Mesenchymal stem cell (in vitro differentiated cells and primary cell): ENCODE measurements around the gene LGALS7B.
"Not testable (repeated sequence)": the region's sequence is repeated elsewhere in the genome, so short reads cannot be mapped to it uniquely, and the experiment has no call there.

Source experiments
- DNase-seq: peaks from one replicate; pipeline ENCODE4 v3.0.0-alpha.2; 2013
- H2AFZ ChIP-seq: one replicate; pipeline ENCODE4 v1.6.1; 2013; ENCODE audit warnings: low read depth, mild to moderate bottlenecking, control low read depth, inconsistent platforms, low read length, moderate library complexity
- H2AK5ac ChIP-seq: 2 replicates; pipeline ENCODE4 v1.6.1; 2013; ENCODE audit warnings: low read length, moderate library complexity, mild to moderate bottlenecking, inconsistent platforms; ENCODE audit not compliant: severe bottlenecking
- H2BK120ac ChIP-seq: one replicate; pipeline ENCODE4 v1.6.1; 2013; ENCODE audit warnings: low read depth, mild to moderate bottlenecking, inconsistent platforms, low read length, moderate library complexity
- H2BK12ac ChIP-seq, 2 experiments: one replicate each; pipeline ENCODE4 v1.6.1; 2013; ENCODE audit warnings: inconsistent platforms in 2 of 2, low read length in 2 of 2, mild to moderate bottlenecking in 2 of 2, moderate library complexity in 2 of 2, control low read depth in 1 of 2
- H2BK15ac ChIP-seq: one replicate; pipeline ENCODE4 v1.6.1; 2013; ENCODE audit warnings: mild to moderate bottlenecking, low read depth, inconsistent platforms; ENCODE audit not compliant: poor library complexity, severe bottlenecking
- H2BK5ac ChIP-seq: 2 replicates; pipeline ENCODE4 v1.6.1; 2013; ENCODE audit warnings: low read depth, mild to moderate bottlenecking, low read length, control low read depth, inconsistent platforms; ENCODE audit not compliant: poor library complexity, severe bottlenecking
- H3K14ac ChIP-seq, 2 experiments: one replicate each; pipeline ENCODE4 v1.6.1; 2013; ENCODE audit warnings: inconsistent platforms in 2 of 2, low read length in 2 of 2, control low read depth in 1 of 2, mild to moderate bottlenecking in 1 of 2, moderate library complexity in 1 of 2
- H3K18ac ChIP-seq, 2 experiments: one replicate each; pipeline ENCODE4 v1.6.1; 2013; ENCODE audit warnings: inconsistent platforms in 2 of 2, low read length in 2 of 2, control low read depth in 1 of 2, low read depth in 1 of 2, mild to moderate bottlenecking in 1 of 2
- H3K23ac ChIP-seq, 2 experiments: one replicate each; pipeline ENCODE4 v1.6.1; 2013; ENCODE audit warnings: inconsistent platforms in 2 of 2, low read length in 2 of 2, mild to moderate bottlenecking in 2 of 2, moderate library complexity in 2 of 2, control low read depth in 1 of 2
- H3K27ac ChIP-seq: 2 replicates; pipeline ENCODE4 v1.5.1; 2013; ENCODE audit warnings: mild to moderate bottlenecking, moderate library complexity, low read length, control low read depth, inconsistent platforms; ENCODE audit not compliant: poor library complexity, severe bottlenecking
- H3K27me3 ChIP-seq, 2 experiments: 2 replicates each; pipeline versions ENCODE4 v1.6.1 to v1.7.0; 2013; ENCODE audit warnings: low read length in 2 of 2, mild to moderate bottlenecking in 2 of 2, moderate library complexity in 2 of 2, control low read depth in 1 of 2, inconsistent platforms in 1 of 2; ENCODE audit not compliant: control insufficient read depth in 1 of 2, insufficient read depth in 1 of 2
- H3K36me3 ChIP-seq, 2 experiments: 2 replicates each; pipeline versions ENCODE4 v1.6.1 to v1.7.0; 2013; ENCODE audit warnings: low read length in 2 of 2, control low read depth in 1 of 2, inconsistent platforms in 1 of 2, low read depth in 1 of 2, mild to moderate bottlenecking in 1 of 2; ENCODE audit not compliant: insufficient read depth in 2 of 2, control insufficient read depth in 1 of 2
- H3K4ac ChIP-seq, 2 experiments: one replicate each; pipeline ENCODE4 v1.6.1; 2013; ENCODE audit warnings: inconsistent platforms in 2 of 2, low read length in 2 of 2, mild to moderate bottlenecking in 2 of 2, moderate library complexity in 2 of 2, control low read depth in 1 of 2, low read depth in 1 of 2
- H3K4me1 ChIP-seq: 2 replicates; pipeline ENCODE4 v1.6.1; 2013; ENCODE audit warnings: low read depth, low read length, control low read depth; ENCODE audit not compliant: control insufficient read depth, insufficient read depth
- H3K4me2 ChIP-seq: 2 replicates; pipeline ENCODE4 v1.6.1; 2013; ENCODE audit warnings: low read length, mild to moderate bottlenecking, inconsistent platforms; ENCODE audit not compliant: poor library complexity, severe bottlenecking
- H3K4me3 ChIP-seq, 2 experiments: 2 replicates each; pipeline versions ENCODE4 v1.5.1 to v1.7.0; 2013; ENCODE audit warnings: low read length in 2 of 2, mild to moderate bottlenecking in 2 of 2, control low read depth in 1 of 2, low read depth in 1 of 2; ENCODE audit not compliant: insufficient read depth in 1 of 2
- H3K79me1 ChIP-seq: replicated peaks from 2 replicates; pipeline ENCODE4 v1.6.1; 2013; ENCODE audit warnings: mild to moderate bottlenecking, control low read depth, low read length, inconsistent platforms; ENCODE audit not compliant: poor library complexity, severe bottlenecking
- H3K9ac ChIP-seq: 2 replicates; pipeline ENCODE4 v1.7.0; 2013; ENCODE audit warnings: mild to moderate bottlenecking, low read length, moderate library complexity
- H3K9me3 ChIP-seq: 2 replicates; pipeline ENCODE4 v1.7.0; 2013; ENCODE audit warnings: mild to moderate bottlenecking, low read length; ENCODE audit not compliant: control insufficient read depth
- H4K8ac ChIP-seq: one replicate; pipeline ENCODE4 v1.6.1; 2013; ENCODE audit warnings: inconsistent platforms, mild to moderate bottlenecking, low read length, moderate library complexity
- H4K91ac ChIP-seq: one replicate; pipeline ENCODE4 v1.6.1; 2013; ENCODE audit warnings: mild to moderate bottlenecking, low read length, inconsistent platforms
- WGBS: methylation state at CpG from one replicate; pipeline ENCODE4 v1.1.7; 2013; ENCODE audit warnings: mixed read lengths; 5-methylcytosine and 5-hydroxymethylcytosine counted together

LGALS7B gene

GRCh38 chr19:38816131-38816750 lies 27.2 kb downstream of the LGALS7B start:
- Histone ChIP-seq H2BK12ac (no peak overlapping the region), H3K4me3 (no peak overlapping the region), H4K91ac (no peak overlapping the region), H3K79me1 (peaks cover 9% of the 10 kb centered on the region), H2BK120ac (no peak overlapping the region), H2AFZ (no peak overlapping the region), H4K8ac (no peak overlapping the region), H3K4me1 (peaks cover 5% of the 10 kb centered on the region), H3K18ac (no peak overlapping the region), H2BK15ac (no peak overlapping the region), H2BK5ac (no peak overlapping the region), H3K27ac (no peak overlapping the region), H3K4me2 (no peak overlapping the region), H3K23ac (no peak overlapping the region), H2AK5ac (no peak overlapping the region), H3K9me3 (no peaks in the 10 kb centered on the region), H3K27me3 (no peaks in the 10 kb centered on the region), H3K36me3 (peaks cover 32 to 53% of the 10 kb centered on the region in 2 experiments), H3K9ac (no peak overlapping the region), H3K4ac (no peak overlapping the region), H3K14ac (no peak overlapping the region)
- WGBS, result 95% methylated on average over 18 of the region's 18 CpGs
- no peak for DNase-seq

GRCh38 chr19:38817081-38817480 lies 28.1 kb downstream of the LGALS7B start:
- Histone ChIP-seq H4K8ac (no peak overlapping the region), H3K4me1 (peaks cover 5% of the 10 kb centered on the region), H3K14ac (no peak overlapping the region), H3K27me3 (no peaks in the 10 kb centered on the region), H3K79me1 (peaks cover 12% of the 10 kb centered on the region), H3K4ac (no peak overlapping the region), H3K36me3 (peaks cover 32 to 59% of the 10 kb centered on the region in 2 experiments), H2AK5ac (no peak overlapping the region), H2BK15ac (no peak overlapping the region), H2AFZ (no peak overlapping the region), H3K18ac (no peak overlapping the region), H2BK120ac (no peak overlapping the region), H3K4me2 (no peak overlapping the region), H3K27ac (no peak overlapping the region), H3K9ac (no peak overlapping the region), H2BK5ac (no peak overlapping the region), H4K91ac (no peak overlapping the region), H3K9me3 (no peaks in the 10 kb centered on the region), H3K4me3 (no peak overlapping the region), H3K23ac (no peak overlapping the region), H2BK12ac (no peak overlapping the region)
- DNase-seq, result no peak
- over 99% methylated on average over 15 of the region's 15 CpGs for WGBS

GRCh38 chr19:38819231-38819920 lies 30.4 kb downstream of the LGALS7B start:
- Histone ChIP-seq H3K27me3 (no peaks in the 10 kb centered on the region), H3K9ac (no peak overlapping the region), H3K4ac (no peak overlapping the region), H3K4me2 (no peak overlapping the region), H2BK12ac (no peak overlapping the region), H3K4me1 (peaks cover 3% of the 10 kb centered on the region), H4K8ac (peak overlapping the region; percentile 59), H2AFZ (no peak overlapping the region), H3K14ac (no peak overlapping the region), H3K36me3 (peaks cover 39 to 67% of the 10 kb centered on the region in 2 experiments), H3K79me1 (peaks cover 19% of the 10 kb centered on the region), H3K27ac (no peak overlapping the region), H2AK5ac (no peak overlapping the region), H3K23ac (no peak overlapping the region), H2BK15ac (no peak overlapping the region), H3K4me3 (no peak overlapping the region), H3K18ac (no peak overlapping the region), H4K91ac (no peak overlapping the region), H2BK120ac (no peak overlapping the region), H3K9me3 (no peaks in the 10 kb centered on the region), H2BK5ac (no peak overlapping the region)
- DNase-seq, result no peak
- 83% methylated on average over 12 of the region's 13 CpGs for WGBS

- H4K91ac ChIP-seq, H2AFZ ChIP-seq, H2BK12ac ChIP-seq, H3K4me2 ChIP-seq, H2BK120ac ChIP-seq, DNase-seq, H3K23ac ChIP-seq, H2BK15ac ChIP-seq, H3K14ac ChIP-seq, H3K27ac ChIP-seq, H4K8ac ChIP-seq, H3K9ac ChIP-seq, H3K27me3 ChIP-seq, H3K4me1 ChIP-seq, H3K9me3 ChIP-seq, H3K18ac ChIP-seq, H2BK5ac ChIP-seq, H3K4me3 ChIP-seq, H3K4ac ChIP-seq, H2AK5ac ChIP-seq: not testable (repeated sequence)
- peaks cover 19% of the 10 kb centered on the region for H3K79me1 ChIP-seq
- WGBS, result 98% methylated on average over 23 of the region's 29 CpGs
- peaks cover 32 to 51% of the 10 kb centered on the region in 2 experiments for H3K36me3 ChIP-seq
These were observed 32.3 kb downstream of the LGALS7B start for GRCh38 chr19:38821230-38821825.
